K562 treated with DMSO at 1 percent for 48 hours (cell line): ENCODE results near the gene C1orf122. TPM values are rescaled to one million over a fixed set of nuclear protein-coding genes. Genes with fewer than 3 reads are reported as not detected.

Experiments used
- total RNA-seq: library from RNA; unstranded; fragments of 300-600 nt; gene quantifications from 2 replicates; pipeline ENCODE4 v1.2.3, GENCODE V29; 2022; ENCODE audit warnings: low replicate concordance; ENCODE audit errors: extremely low read depth

Gene C1orf122
- not detected in 2 replicates for total RNA-seq

GRCh38 chr1:37807555-37808368, at the start of gene C1orf122, which contains the start of gene YRDC:
Gene C1orf122 (plus strand): TSS chr1:37807790. CDS start chr1:37808405, 615 bp downstream.
Gene YRDC (minus strand): TSS chr1:37808208. CDS start chr1:37808180, 28 bp downstream.

GRCh38 chr1:37764888-37765441, 42.6 kb upstream of the C1orf122 start, which contains the start of gene EPHA10:
Gene EPHA10 (minus strand): TSS chr1:37765120. CDS start chr1:37765066, 54 bp downstream.

GRCh38 chr1:37793773-37794371, 13.7 kb upstream of the C1orf122 start, which contains the start of gene MANEAL:
Gene MANEAL (plus strand): TSS chr1:37793847. CDS start chr1:37794183, 336 bp downstream.

Other genes starting within 250 kb of the C1orf122 start
- gene GNL2, start 211.9 kb upstream of the C1orf122 start, total RNA-seq = not detected in 2 replicates
- not detected in 2 replicates for gene RSPO1, start 172.9 kb upstream of the C1orf122 start, total RNA-seq
- gene CDCA8, start 115.3 kb upstream of the C1orf122 start, total RNA-seq = not detected in 2 replicates
- not detected in 2 replicates for gene EPHA10, start 42.7 kb upstream of the C1orf122 start, total RNA-seq
- gene MANEAL, start 13.9 kb upstream of the C1orf122 start, total RNA-seq = not detected in 2 replicates
- not detected in 2 replicates for gene YRDC, start 418 bp downstream of the C1orf122 start, total RNA-seq
- gene MTF1, start 51.8 kb downstream of the C1orf122 start, total RNA-seq = not detected in 2 replicates
- not detected in 2 replicates for gene INPP5B, start 139.3 kb downstream of the C1orf122 start, total RNA-seq
- not detected in 2 replicates for gene SF3A3, start 182.2 kb downstream of the C1orf122 start, total RNA-seq
- gene FHL3, start 197.7 kb downstream of the C1orf122 start, total RNA-seq = 340 TPM in 1 of 2 replicates, not detected in the other
- not detected in 2 replicates for gene UTP11, start 204.9 kb downstream of the C1orf122 start, total RNA-seq
- not detected in 2 replicates for gene POU3F1, start 239.0 kb downstream of the C1orf122 start, total RNA-seq